ENCODE measurements around the gene EXOSC1.

DNA sequence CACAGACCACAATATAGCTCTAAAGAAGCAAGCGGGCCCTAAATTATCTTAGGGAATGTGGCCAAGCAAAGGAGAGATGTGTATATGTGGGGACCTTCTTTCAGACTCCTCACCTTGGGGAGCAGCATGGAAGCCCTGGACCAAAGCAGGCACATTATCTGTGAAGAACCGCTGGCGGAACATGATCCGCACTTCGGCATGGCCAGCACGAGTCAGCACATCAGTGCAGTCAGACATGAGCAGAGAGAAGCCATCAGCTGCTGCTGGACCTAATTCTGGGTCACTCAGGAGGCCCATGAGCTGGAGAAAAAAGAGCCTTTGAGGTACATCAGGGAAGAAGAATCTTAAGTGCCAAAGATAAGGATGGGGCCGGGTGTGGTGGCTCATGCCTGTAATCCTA is 14.1 kb upstream of the EXOSC1 start:
- TF ChIP-seq, protein P1, sequence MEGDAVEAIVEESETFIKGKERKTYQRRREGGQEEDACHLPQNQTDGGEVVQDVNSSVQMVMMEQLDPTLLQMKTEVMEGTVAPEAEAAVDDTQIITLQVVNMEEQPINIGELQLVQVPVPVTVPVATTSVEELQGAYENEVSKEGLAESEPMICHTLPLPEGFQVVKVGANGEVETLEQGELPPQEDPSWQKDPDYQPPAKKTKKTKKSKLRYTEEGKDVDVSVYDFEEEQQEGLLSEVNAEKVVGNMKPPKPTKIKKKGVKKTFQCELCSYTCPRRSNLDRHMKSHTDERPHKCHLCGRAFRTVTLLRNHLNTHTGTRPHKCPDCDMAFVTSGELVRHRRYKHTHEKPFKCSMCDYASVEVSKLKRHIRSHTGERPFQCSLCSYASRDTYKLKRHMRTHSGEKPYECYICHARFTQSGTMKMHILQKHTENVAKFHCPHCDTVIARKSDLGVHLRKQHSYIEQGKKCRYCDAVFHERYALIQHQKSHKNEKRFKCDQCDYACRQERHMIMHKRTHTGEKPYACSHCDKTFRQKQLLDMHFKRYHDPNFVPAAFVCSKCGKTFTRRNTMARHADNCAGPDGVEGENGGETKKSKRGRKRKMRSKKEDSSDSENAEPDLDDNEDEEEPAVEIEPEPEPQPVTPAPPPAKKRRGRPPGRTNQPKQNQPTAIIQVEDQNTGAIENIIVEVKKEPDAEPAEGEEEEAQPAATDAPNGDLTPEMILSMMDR (IDR thresholded peaks at IDR 0.05): no peak
- no peak for TF ChIP-seq SIN3A (IDR thresholded peaks at IDR 0.05; ENCODE audit: borderline replicate concordance, insufficient read depth, low read depth, low read length)
